ENCODE data around the gene CFAP210.

CFAP210 gene

GRCh38 chr2:169716938-169717690, 22.9 kb upstream of the CFAP210 start:
- H3K27ac ChIP-seq (ENCODE audit: extremely low read depth, low read depth, low read length): no peak overlapping the region
- no peaks in the 10 kb centered on the region for H3K9me3 ChIP-seq (ENCODE audit: control insufficient read depth, insufficient read depth, low read depth, low read length)
- H3K36me3 ChIP-seq (ENCODE audit: control insufficient read depth in 2 of 2, insufficient read depth in 1 of 2, low read length in 2 of 2): no peaks in the 10 kb centered on the region
- ChIA-PET CTCF (interaction anchor here (1.4 kb wide), 1 partner anchor 11 kb away, joined by 5 read pairs; no protein-coding TSS in a partner anchor), POLR2A (no interaction called here)
- TF ChIP-seq GLI2 (tag by site-specific recombination; IDR thresholded peaks at IDR 0.05; ENCODE audit: borderline replicate concordance, low read depth) (no peak), ZFHX2 (tag by site-specific recombination; conservative IDR thresholded peaks at IDR 0.05) (peak; percentile 24; the same call in 1 of the 2 replicates), ZNF544 (tag by site-specific recombination; IDR thresholded peaks at IDR 0.05) (no peak)
- no peak overlapping the region for H3K4me3 ChIP-seq (ENCODE audit: low read depth, low read length)
- peaks cover 11% of the 10 kb centered on the region for H3K4me1 ChIP-seq (ENCODE audit: control insufficient read depth, insufficient read depth, low read length)

- no peak for TF ChIP-seq ZNF23 (tag by site-specific recombination; IDR thresholded peaks at IDR 0.05; ENCODE audit: borderline replicate concordance)
- TF ChIP-seq TSHZ1 (tag by site-specific recombination; IDR thresholded peaks at IDR 0.05; ENCODE audit: borderline replicate concordance): no peak
- no peak for TF ChIP-seq ZNF707 (tag by site-specific recombination; IDR thresholded peaks at IDR 0.05)
- TF ChIP-seq REPIN1 (tag by site-specific recombination; IDR thresholded peaks at IDR 0.05; ENCODE audit: low read depth): no peak
- TF ChIP-seq ZNF394 (tag by site-specific recombination; IDR thresholded peaks at IDR 0.05; ENCODE audit: borderline replicate concordance): peak; percentile 43; the same call in 1 of the 2 replicates
- TF ChIP-seq, protein P1, sequence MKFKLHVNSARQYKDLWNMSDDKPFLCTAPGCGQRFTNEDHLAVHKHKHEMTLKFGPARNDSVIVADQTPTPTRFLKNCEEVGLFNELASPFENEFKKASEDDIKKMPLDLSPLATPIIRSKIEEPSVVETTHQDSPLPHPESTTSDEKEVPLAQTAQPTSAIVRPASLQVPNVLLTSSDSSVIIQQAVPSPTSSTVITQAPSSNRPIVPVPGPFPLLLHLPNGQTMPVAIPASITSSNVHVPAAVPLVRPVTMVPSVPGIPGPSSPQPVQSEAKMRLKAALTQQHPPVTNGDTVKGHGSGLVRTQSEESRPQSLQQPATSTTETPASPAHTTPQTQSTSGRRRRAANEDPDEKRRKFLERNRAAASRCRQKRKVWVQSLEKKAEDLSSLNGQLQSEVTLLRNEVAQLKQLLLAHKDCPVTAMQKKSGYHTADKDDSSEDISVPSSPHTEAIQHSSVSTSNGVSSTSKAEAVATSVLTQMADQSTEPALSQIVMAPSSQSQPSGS (tag by site-specific recombination; IDR thresholded peaks at IDR 0.05; ENCODE audit: low read depth): no peak
- TF ChIP-seq ZNF366 (tag by site-specific recombination; conservative IDR thresholded peaks at IDR 0.05): no peak
- TF ChIP-seq ZNF549 (tag by site-specific recombination; IDR thresholded peaks at IDR 0.05): no peak
- TF ChIP-seq, protein P2, sequence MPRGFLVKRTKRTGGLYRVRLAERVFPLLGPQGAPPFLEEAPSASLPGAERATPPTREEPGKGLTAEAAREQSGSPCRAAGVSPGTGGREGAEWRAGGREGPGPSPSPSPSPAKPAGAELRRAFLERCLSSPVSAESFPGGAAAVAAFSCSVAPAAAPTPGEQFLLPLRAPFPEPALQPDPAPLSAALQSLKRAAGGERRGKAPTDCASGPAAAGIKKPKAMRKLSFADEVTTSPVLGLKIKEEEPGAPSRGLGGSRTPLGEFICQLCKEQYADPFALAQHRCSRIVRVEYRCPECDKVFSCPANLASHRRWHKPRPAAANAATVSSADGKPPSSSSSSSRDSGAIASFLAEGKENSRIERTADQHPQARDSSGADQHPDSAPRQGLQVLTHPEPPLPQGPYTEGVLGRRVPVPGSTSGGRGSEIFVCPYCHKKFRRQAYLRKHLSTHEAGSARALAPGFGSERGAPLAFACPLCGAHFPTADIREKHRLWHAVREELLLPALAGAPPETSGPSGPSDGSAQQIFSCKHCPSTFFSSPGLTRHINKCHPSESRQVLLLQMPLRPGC (tag by site-specific recombination; IDR thresholded peaks at IDR 0.05): no peak
- no peak for TF ChIP-seq ZNF239 (tag by site-specific recombination; IDR thresholded peaks at IDR 0.05)
- TF ChIP-seq GLIS1 (tag by site-specific recombination; IDR thresholded peaks at IDR 0.05): 0 out of 2 replicates have a peak, but pooled peaks have one; percentile 13
- no peak for TF ChIP-seq ZNF37A (tag by site-specific recombination; IDR thresholded peaks at IDR 0.05)
- no peak for TF ChIP-seq SALL2 (tag by site-specific recombination; IDR thresholded peaks at IDR 0.05; ENCODE audit: borderline replicate concordance)
- no peak for TF ChIP-seq ZNF843 (tag by site-specific recombination; IDR thresholded peaks at IDR 0.05)
- TF ChIP-seq ZNF391 (tag by site-specific recombination; IDR thresholded peaks at IDR 0.05; ENCODE audit: borderline replicate concordance, low read depth): no peak
- TF ChIP-seq YY2 (tag by site-specific recombination; IDR thresholded peaks at IDR 0.05): no peak
- no peak for TF ChIP-seq ZNF112 (tag by site-specific recombination; IDR thresholded peaks at IDR 0.05)
- Histone ChIP-seq H3K4me1 (ENCODE audit: control insufficient read depth, insufficient read depth, low read length) (peaks cover 11% of the 10 kb centered on the region), H3K9me3 (ENCODE audit: control insufficient read depth, insufficient read depth, low read depth, low read length) (no peaks in the 10 kb centered on the region), H3K4me3 (ENCODE audit: low read depth, low read length) (no peak overlapping the region), H3K27ac (ENCODE audit: extremely low read depth, low read depth, low read length) (no peak overlapping the region), H3K36me3 (ENCODE audit: control insufficient read depth in 2 of 2, insufficient read depth in 1 of 2, low read length in 2 of 2) (peaks cover 0 to 4% of the 10 kb centered on the region in 2 experiments; a peak in 1 of 3 replicates)
- CTCF ChIA-PET: interaction anchor here (1.4 kb wide), 1 partner anchor 11 kb away, joined by 5 read pairs; no protein-coding TSS in a partner anchor
- POLR2A ChIA-PET: interaction anchor here (1.0 kb wide), 2 partner anchors 11 to 29 kb away, joined by 3 to 4 read pairs; no protein-coding TSS in a partner anchor
These were observed 22.2 kb upstream of the CFAP210 start for GRCh38 chr2:169716238-169716886.

Measured in HEK293 (cell line).